HUES64 (cell line): Measurements from ENCODE around the gene PIP5K1C.

Experiments
- H3K27ac ChIP-seq: 2 replicates; pipeline ENCODE4 v1.7.0; 2013; ENCODE audit warnings: low read depth, low read length, inconsistent platforms
- H3K27me3 ChIP-seq: 2 replicates; pipeline ENCODE4 v1.6.1; 2013; ENCODE audit warnings: mild to moderate bottlenecking, low read length; ENCODE audit not compliant: insufficient read depth
- H3K36me3 ChIP-seq: 2 replicates; pipeline ENCODE4 v1.6.1; 2013; ENCODE audit warnings: mild to moderate bottlenecking, low read length; ENCODE audit not compliant: insufficient read depth
- H3K4me1 ChIP-seq: 2 replicates; pipeline ENCODE4 v1.6.1; 2013; ENCODE audit warnings: mild to moderate bottlenecking, low read length, moderate library complexity; ENCODE audit not compliant: insufficient read depth
- H3K4me3 ChIP-seq: 2 replicates; pipeline ENCODE4 v1.5.1; 2013; ENCODE audit warnings: mild to moderate bottlenecking, low read length, moderate library complexity
- H3K9ac ChIP-seq: 2 replicates; pipeline ENCODE4 v1.6.1; 2013; ENCODE audit warnings: mild to moderate bottlenecking, low read depth, low read length
- H3K9me3 ChIP-seq: 2 replicates; pipeline ENCODE4 v1.6.1; 2013; ENCODE audit warnings: low read depth, low read length; ENCODE audit not compliant: insufficient read depth
- WGBS: fragments of 150-250, 120-280 bp; methylation state at CpG from one replicate; pipeline ENCODE4 v1.1.7; 2013; ENCODE audit warnings: missing lambda C conversion rate; 5-methylcytosine and 5-hydroxymethylcytosine counted together

The PIP5K1C gene

DNA sequence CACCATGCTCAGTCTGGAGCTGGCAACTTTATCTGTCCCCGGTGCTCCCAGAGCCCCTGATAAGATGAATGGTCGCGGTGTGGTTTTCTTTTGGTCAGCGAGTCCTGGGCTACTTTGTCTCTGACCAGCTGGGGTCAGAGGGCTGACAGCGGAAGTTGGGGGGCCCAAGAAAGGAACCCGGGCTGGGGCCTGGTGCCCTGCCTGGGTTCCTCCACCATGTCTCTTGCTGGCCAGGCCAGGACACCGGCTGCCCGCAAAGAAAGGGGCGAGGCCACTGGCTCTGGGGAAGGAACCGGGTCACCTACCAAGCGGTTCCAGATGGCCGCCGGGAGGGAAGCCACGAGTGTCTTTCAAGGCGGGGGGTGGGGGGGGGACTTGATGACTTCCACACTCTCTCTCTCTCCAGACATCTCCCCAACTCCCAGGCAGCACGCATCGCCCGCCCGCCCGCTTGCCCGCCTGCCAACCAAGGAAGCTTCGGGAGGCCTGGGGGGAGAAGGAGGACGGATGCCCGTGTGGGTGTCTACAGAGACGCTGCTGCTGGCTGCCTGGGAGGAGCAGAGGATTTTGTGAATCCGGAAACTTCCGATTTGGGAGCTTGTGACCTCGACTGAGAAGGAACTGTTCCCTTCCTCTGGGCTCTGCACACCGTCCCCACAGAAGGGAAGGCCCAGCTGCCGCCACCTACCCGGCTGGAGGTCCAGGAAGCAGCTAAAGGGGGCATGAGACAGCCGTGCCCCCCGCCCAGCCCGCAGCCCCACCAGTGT is 1.1 kb downstream of the PIP5K1C start:
- Histone ChIP-seq H3K4me1 (peaks cover 5% of the 10 kb centered on the region; the same call in 1 of the 2 replicates), H3K27ac (no peak overlapping the region)
- 46% methylated on average over 32 of the region's 34 CpGs for WGBS

DNA sequence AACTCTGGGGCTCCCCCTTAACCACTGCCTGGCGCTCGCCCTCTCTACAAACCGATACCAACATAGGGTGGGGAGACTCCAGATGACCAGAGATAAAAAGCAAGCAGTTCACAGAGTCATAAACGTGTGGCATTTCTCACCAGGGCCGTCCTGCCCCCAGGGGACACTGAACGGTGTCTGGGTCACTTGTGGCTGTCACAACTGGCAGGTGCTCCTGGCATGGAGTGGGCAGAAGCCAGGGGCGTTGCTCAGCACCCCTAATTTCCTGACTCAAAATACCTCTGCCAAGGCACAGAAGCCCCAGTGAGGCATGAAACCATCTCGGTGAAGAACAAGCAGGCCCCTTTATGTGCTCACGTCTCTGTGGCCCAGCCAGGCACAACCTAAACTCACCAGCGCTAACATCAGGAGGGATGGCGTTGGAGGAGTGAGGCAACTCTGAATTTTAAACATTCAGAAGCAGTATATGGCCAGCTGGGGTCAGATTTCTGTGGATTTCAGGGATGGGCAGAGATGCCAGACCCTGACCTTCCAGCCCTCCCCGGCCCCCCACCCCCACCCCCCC is 1.8 kb downstream of the PIP5K1C start:
- H3K27me3 ChIP-seq = no peaks in the 10 kb centered on the region
- peaks cover 5% of the 10 kb centered on the region; the same call in 1 of the 2 replicates for H3K4me1 ChIP-seq
- H3K9ac ChIP-seq = no peak overlapping the region
- H3K9me3 ChIP-seq = no peaks in the 10 kb centered on the region
- 84% methylated on average over 11 of the region's 12 CpGs for WGBS
- H3K4me3 ChIP-seq = no peak overlapping the region
- no peak overlapping the region for H3K27ac ChIP-seq
- H3K36me3 ChIP-seq = no peaks in the 10 kb centered on the region

More for the DNA sequence above, 1.1 kb downstream of the PIP5K1C start:
- peak overlapping the region; percentile 83 for H3K4me3 ChIP-seq
- no peaks in the 10 kb centered on the region for H3K9me3 ChIP-seq
- peak overlapping the region; percentile 65 for H3K9ac ChIP-seq
- H3K27me3 ChIP-seq = no peaks in the 10 kb centered on the region
- no peaks in the 10 kb centered on the region for H3K36me3 ChIP-seq

GRCh38 chr19:3697671-3698385 is 2.4 kb downstream of the PIP5K1C start:
- no peak overlapping the region for H3K4me3 ChIP-seq
- WGBS = 93% methylated on average over 43 of the region's 43 CpGs
- no peak overlapping the region for H3K27ac ChIP-seq
- H3K9ac ChIP-seq = no peak overlapping the region
- H3K27me3 ChIP-seq = no peaks in the 10 kb centered on the region
- H3K4me1 ChIP-seq = peaks cover 5% of the 10 kb centered on the region; the same call in 1 of the 2 replicates
- no peaks in the 10 kb centered on the region for H3K36me3 ChIP-seq
- no peaks in the 10 kb centered on the region for H3K9me3 ChIP-seq

DNA sequence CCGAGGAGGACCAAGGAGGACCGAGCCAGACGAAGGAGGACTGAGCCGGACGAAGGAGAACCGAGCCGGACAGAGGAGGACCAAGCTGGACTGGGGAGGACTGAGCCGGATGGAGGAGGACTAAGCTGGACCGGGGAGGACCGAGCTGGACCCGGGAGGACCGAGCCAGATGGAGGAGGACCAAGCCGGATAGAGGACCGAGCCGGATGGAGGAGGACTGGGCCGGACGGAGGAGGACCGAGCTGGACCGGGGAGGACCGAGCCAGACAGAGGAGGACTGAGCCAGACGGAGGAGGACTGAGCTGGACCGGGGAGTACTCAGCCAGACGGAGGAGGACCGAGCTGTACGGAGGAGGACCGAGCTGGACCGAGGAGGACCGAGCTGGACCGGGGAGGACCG is 3.2 kb downstream of the PIP5K1C start:
- Histone ChIP-seq H3K9me3 (no peaks in the 10 kb centered on the region), H3K36me3 (no peaks in the 10 kb centered on the region), H3K4me1 (peaks cover 5% of the 10 kb centered on the region; the same call in 1 of the 2 replicates), H3K27me3 (no peaks in the 10 kb centered on the region), H3K9ac (no peak overlapping the region), H3K27ac (no peak overlapping the region), H3K4me3 (no peak overlapping the region)
- 96% methylated on average over 30 of the region's 30 CpGs for WGBS

DNA sequence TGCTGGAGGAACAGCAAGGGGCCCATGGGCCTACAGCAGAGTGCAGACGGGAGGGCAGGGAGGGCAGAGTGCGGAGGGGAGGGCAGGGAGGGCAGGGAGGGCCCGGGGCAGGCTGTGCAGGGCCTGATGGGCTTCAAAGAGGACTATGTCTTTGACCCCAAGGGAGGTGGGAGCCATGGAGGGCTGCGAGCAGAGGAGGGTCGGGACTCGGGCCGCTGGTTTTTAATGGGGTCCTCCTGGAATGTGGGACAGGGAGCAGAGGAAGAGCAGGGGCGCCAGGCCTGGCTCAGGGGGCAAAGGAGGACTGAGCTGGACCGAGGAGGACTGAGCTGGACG is 3.6 kb downstream of the PIP5K1C start:
- Histone ChIP-seq H3K27ac (no peak overlapping the region), H3K4me1 (peaks cover 5% of the 10 kb centered on the region; the same call in 1 of the 2 replicates), H3K4me3 (no peak overlapping the region), H3K9ac (no peak overlapping the region), H3K36me3 (no peaks in the 10 kb centered on the region), H3K27me3 (no peaks in the 10 kb centered on the region), H3K9me3 (no peaks in the 10 kb centered on the region)
- 94% methylated on average over 10 of the region's 10 CpGs for WGBS

DNA sequence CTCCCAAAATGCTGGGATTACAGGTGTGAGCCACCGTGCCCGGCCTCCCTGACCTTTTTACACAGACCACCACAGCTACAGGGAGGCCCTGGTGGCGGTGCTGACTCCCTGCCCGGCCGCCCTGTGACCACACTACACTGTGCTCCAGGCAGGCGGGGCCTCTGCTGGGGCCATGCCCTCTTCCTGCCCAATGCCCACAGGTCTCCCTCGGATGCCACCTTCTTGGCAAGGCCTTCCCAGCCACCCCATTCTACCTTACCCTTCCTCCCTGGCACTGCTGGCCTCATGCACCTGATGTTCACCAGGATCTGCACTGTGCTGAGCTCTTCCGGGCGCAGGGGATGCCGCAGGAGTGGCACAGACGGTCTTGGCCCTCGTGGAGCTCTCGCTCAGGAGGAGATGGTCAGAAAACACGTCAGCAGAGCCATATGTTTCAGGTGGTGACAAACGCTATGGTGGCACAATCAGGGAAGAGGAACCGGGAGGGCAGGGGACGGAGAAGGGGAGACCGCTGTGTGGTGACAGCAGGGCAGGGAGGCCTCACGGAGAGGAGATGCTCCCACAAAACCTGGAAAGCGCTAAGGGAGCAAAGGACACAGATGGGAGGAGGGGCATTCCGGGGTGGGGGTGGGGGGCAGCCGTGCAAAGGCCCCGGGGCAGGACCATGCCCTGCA is 4.1 kb downstream of the PIP5K1C start:
- H3K9ac ChIP-seq = no peak overlapping the region
- H3K36me3 ChIP-seq = no peaks in the 10 kb centered on the region
- whole genome bisulfite sequencing = 93% methylated on average over 23 of the region's 23 CpGs
- H3K4me1 ChIP-seq = peaks cover 5% of the 10 kb centered on the region; the same call in 1 of the 2 replicates
- H3K27me3 ChIP-seq = no peaks in the 10 kb centered on the region
- H3K27ac ChIP-seq = no peak overlapping the region
- no peak overlapping the region for H3K4me3 ChIP-seq
- no peaks in the 10 kb centered on the region for H3K9me3 ChIP-seq

DNA sequence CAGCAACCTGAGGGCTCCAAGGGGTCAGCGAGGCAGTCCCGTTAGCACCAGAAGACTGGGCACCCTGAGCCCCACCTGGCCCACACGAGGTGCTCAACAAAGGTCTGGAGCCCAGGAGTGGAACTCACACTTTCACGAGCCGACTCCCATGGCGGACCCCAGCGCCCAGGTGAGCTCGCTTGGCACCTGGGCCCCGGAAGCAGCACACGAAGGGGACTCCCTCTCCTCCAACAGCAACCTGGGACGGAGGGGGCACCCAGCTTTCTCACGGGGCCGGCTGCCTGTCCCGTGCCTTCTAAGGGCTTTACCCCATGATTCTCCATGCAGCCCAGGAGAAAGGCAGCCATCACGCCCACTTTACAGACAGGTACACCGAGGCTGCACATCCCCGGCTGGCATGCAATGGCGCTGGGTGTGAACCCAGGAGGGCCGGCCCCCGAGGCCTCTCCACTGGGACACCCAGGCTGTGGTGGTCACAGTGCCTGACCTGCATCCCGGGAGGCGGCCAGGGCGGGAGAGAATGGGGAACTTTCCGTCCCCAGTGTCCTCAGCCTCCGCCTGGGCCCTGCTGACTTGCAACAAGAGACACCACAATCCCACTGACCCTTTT is 5.0 kb downstream of the PIP5K1C start:
- Histone ChIP-seq H3K4me1 (peaks cover 5% of the 10 kb centered on the region; the same call in 1 of the 2 replicates), H3K9ac (no peak overlapping the region), H3K27ac (no peak overlapping the region), H3K36me3 (0 out of 2 replicates have a peak, but pooled peaks cover 3% of the 10 kb centered on the region), H3K27me3 (no peaks in the 10 kb centered on the region), H3K9me3 (no peaks in the 10 kb centered on the region), H3K4me3 (no peak overlapping the region)
- 97% methylated on average over 25 of the region's 25 CpGs for WGBS

GRCh38 chr19:3694361-3695123 is 5.7 kb downstream of the PIP5K1C start:
- 94% methylated on average over 42 of the region's 42 CpGs for WGBS
- no peaks in the 10 kb centered on the region for H3K9me3 ChIP-seq
- no peak overlapping the region for H3K4me3 ChIP-seq
- no peak overlapping the region for H3K27ac ChIP-seq
- H3K36me3 ChIP-seq = 0 out of 2 replicates have a peak, but pooled peaks cover 3% of the 10 kb centered on the region
- H3K9ac ChIP-seq = no peak overlapping the region
- H3K27me3 ChIP-seq = no peaks in the 10 kb centered on the region
- peaks cover 4% of the 10 kb centered on the region; the same call in 1 of the 2 replicates for H3K4me1 ChIP-seq

DNA sequence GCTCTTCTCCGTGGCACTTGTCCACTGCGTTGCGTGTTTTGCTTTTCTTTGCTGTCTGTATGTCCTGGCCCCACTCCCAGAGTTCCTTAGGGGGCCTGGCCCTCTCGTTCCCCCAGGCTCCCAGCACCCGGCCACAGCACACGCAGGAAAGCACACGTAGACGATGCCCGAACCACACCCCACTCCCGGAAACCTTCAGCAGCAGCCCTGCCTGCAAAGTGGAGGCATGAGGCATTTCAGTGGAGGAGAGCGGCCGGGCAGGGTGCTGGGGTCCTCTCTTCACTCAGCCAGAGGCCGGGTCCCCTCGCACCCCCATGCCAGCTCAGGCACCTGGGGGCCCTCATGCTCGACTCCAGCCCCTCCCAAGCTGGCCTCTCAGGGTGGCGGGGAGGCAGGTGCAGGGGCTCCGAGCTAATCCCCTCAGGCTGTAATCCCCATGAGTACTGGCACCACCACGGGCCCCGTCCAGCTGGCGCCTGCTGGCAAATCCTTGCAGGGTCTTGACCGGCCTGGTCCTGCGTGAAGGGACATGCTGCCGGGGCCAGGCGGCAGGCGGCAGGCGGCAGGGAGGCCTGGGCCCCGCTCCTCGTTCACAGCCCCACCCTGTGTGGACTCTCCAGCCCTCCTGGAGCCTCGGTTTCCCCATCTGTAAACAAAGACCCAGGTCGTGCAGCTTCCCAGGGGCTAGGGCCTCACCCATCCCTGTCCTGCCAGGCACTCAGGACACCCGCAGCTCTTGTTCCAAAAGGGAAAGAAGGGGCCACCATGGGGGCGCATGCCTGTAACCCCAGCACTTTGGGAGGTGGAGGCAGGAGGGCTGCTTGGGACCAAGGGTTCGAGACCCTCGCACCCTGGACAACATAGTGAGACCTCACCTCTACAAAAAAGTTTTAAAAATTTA is 7.0 kb downstream of the PIP5K1C start:
- H3K4me3 ChIP-seq = no peak overlapping the region
- 0 out of 2 replicates have a peak, but pooled peaks cover 3% of the 10 kb centered on the region for H3K36me3 ChIP-seq
- H3K27me3 ChIP-seq = no peaks in the 10 kb centered on the region
- 95% methylated on average over 34 of the region's 34 CpGs for WGBS
- no peaks in the 10 kb centered on the region for H3K9me3 ChIP-seq
- H3K4me1 ChIP-seq = peaks cover 3% of the 10 kb centered on the region; the same call in 1 of the 2 replicates
- no peak overlapping the region for H3K27ac ChIP-seq
- H3K9ac ChIP-seq = no peak overlapping the region
